ENCODE data around the gene SP6.

The SP6 gene

GRCh38 chr17:47819475-47819874 lies 31.5 kb downstream of the SP6 start:
- TF ChIP-seq CTCF (IDR thresholded peaks at IDR 0.05) = no peak
- H3K4me2 ChIP-seq (ENCODE audit: low read length) = no peak overlapping the region
- H3K36me3 ChIP-seq (ENCODE audit: control insufficient read depth, insufficient read depth, low read length) = no peaks in the 10 kb centered on the region
- no peaks in the 10 kb centered on the region for H3K9me3 ChIP-seq (ENCODE audit: control insufficient read depth, low read length)
- H3K27me3 ChIP-seq (ENCODE audit: control insufficient read depth, insufficient read depth, low read length) = no peaks in the 10 kb centered on the region
- H3K4me3 ChIP-seq (ENCODE audit: low read depth, low read length) = no peak overlapping the region
- no peak overlapping the region for H3K27ac ChIP-seq
- no peak overlapping the region for H2AFZ ChIP-seq
- H3K4me1 ChIP-seq = peaks cover 11% of the 10 kb centered on the region
- no peaks in the 10 kb centered on the region for H3K79me2 ChIP-seq
- no peak overlapping the region for H3K9ac ChIP-seq

GRCh38 chr17:47818002-47818695 lies 32.8 kb downstream of the SP6 start:
- no peak for TF ChIP-seq CTCF (IDR thresholded peaks at IDR 0.05)
- H3K4me3 ChIP-seq (ENCODE audit: low read depth, low read length) = no peak overlapping the region
- H3K27ac ChIP-seq = no peak overlapping the region
- H3K79me2 ChIP-seq = no peaks in the 10 kb centered on the region
- H3K27me3 ChIP-seq (ENCODE audit: control insufficient read depth, insufficient read depth, low read length) = no peaks in the 10 kb centered on the region
- no peak overlapping the region for H3K4me2 ChIP-seq (ENCODE audit: low read length)
- peaks cover 11% of the 10 kb centered on the region for H3K4me1 ChIP-seq
- H3K9me3 ChIP-seq (ENCODE audit: control insufficient read depth, low read length) = no peaks in the 10 kb centered on the region
- H3K36me3 ChIP-seq (ENCODE audit: control insufficient read depth, insufficient read depth, low read length) = no peaks in the 10 kb centered on the region
- no peak overlapping the region for H2AFZ ChIP-seq
- H3K9ac ChIP-seq = no peak overlapping the region

- no peaks in the 10 kb centered on the region for H3K27me3 ChIP-seq (ENCODE audit: control insufficient read depth, insufficient read depth, low read length)
- H3K4me1 ChIP-seq = peaks cover 7% of the 10 kb centered on the region
- H2AFZ ChIP-seq = no peak overlapping the region
- H3K79me2 ChIP-seq = no peaks in the 10 kb centered on the region
- TF ChIP-seq CTCF (IDR thresholded peaks at IDR 0.05) = no peak
- no peak overlapping the region for H3K4me3 ChIP-seq (ENCODE audit: low read depth, low read length)
- no peak overlapping the region for H3K4me2 ChIP-seq (ENCODE audit: low read length)
- no peak overlapping the region for H3K27ac ChIP-seq
- H3K9me3 ChIP-seq (ENCODE audit: control insufficient read depth, low read length) = no peaks in the 10 kb centered on the region
- no peak overlapping the region for H3K9ac ChIP-seq
- no peaks in the 10 kb centered on the region for H3K36me3 ChIP-seq (ENCODE audit: control insufficient read depth, insufficient read depth, low read length)
Measured at GRCh38 chr17:47816947-47817346, 34.0 kb downstream of the SP6 start.

GRCh38 chr17:47816111-47816735 lies 34.7 kb downstream of the SP6 start:
- H3K4me3 ChIP-seq (ENCODE audit: low read depth, low read length) = no peak overlapping the region
- no peak overlapping the region for H3K27ac ChIP-seq
- H3K4me2 ChIP-seq (ENCODE audit: low read length) = no peak overlapping the region
- H3K4me1 ChIP-seq = peaks cover 3% of the 10 kb centered on the region
- no peak overlapping the region for H2AFZ ChIP-seq
- H3K9me3 ChIP-seq (ENCODE audit: control insufficient read depth, low read length) = no peaks in the 10 kb centered on the region
- H3K27me3 ChIP-seq (ENCODE audit: control insufficient read depth, insufficient read depth, low read length) = no peaks in the 10 kb centered on the region
- H3K9ac ChIP-seq = no peak overlapping the region
- no peaks in the 10 kb centered on the region for H3K79me2 ChIP-seq
- no peak for TF ChIP-seq CTCF (IDR thresholded peaks at IDR 0.05)
- H3K36me3 ChIP-seq (ENCODE audit: control insufficient read depth, insufficient read depth, low read length) = no peaks in the 10 kb centered on the region

Data from parathyroid adenoma (tissue), 2 donors.